H1 (cell line): Measurements from ENCODE around the gene KRTAP1-5. TPM values are rescaled to one million over a fixed set of nuclear protein-coding genes. Genes with fewer than 3 reads are reported as not detected.
A peak's percentile ranks its signal among the peaks of the same experiment; 100 is the strongest.

ENCODE experiments used
- CTCF ChIA-PET: fragments of 300-600 bp; sonication (Branson Sonifier 250); formaldehyde crosslinking; loops from one replicate; lab custom pipeline; 2021; ENCODE audit not compliant: partially characterized antibody; lab: Charles Lee
- POLR2A ChIA-PET: fragments of 300-600 bp; sonication (Branson Sonifier 250); formaldehyde crosslinking; loops from one replicate; lab custom pipeline; 2021; ENCODE audit warnings: inconsistent platforms; ENCODE audit not compliant: partially characterized antibody; lab: Charles Lee
- DNase-seq, 2 experiments: peaks; one replicate each; pipeline versions ENCODE4 v3.0.0 to v3.0.0-alpha.2; 2010 to 2022; ENCODE audit warnings: low spot score in 2 of 2, low read depth in 1 of 2, mixed read lengths in 1 of 2
- FAIRE-seq: peaks from 2 replicates; lab custom pipeline; 2011; peaks lifted over from hg19 to GRCh38; lab: Jason Lieb, UNC
- H2AFZ ChIP-seq: 2 replicates; pipeline ENCODE4 v1.8.1; 2012; ENCODE audit warnings: low read length, inconsistent platforms
- H2AK5ac ChIP-seq: 2 replicates; pipeline ENCODE4 v1.6.1; 2013; ENCODE audit warnings: low read depth, low read length
- H2BK120ac ChIP-seq: replicated peaks from 2 replicates; pipeline ENCODE3; 2013; ENCODE audit warnings: low read depth, low read length, inconsistent platforms
- H2BK12ac ChIP-seq: 2 replicates; pipeline ENCODE4 v1.6.1; 2013; ENCODE audit warnings: low read depth, low read length
- H2BK15ac ChIP-seq: 2 replicates; pipeline ENCODE4 v1.6.1; 2013; ENCODE audit warnings: low read length
- H2BK20ac ChIP-seq: 2 replicates; pipeline ENCODE4 v1.6.1; 2013; ENCODE audit warnings: low read length
- H2BK5ac ChIP-seq: 2 replicates; pipeline ENCODE4 v1.6.1; 2013; ENCODE audit warnings: low read depth, low read length
- H3K14ac ChIP-seq: 2 replicates; pipeline ENCODE4 v1.6.1; 2013; ENCODE audit warnings: inconsistent platforms; ENCODE audit not compliant: insufficient read length
- H3K18ac ChIP-seq: 2 replicates; pipeline ENCODE4 v1.6.1; 2013; ENCODE audit warnings: low read length; ENCODE audit errors: extremely low read depth
- H3K23ac ChIP-seq: 2 replicates; pipeline ENCODE4 v1.6.1; 2013; ENCODE audit warnings: inconsistent platforms; ENCODE audit not compliant: insufficient read length
- H3K23me2 ChIP-seq: 2 replicates; pipeline ENCODE4 v1.6.1; 2013; ENCODE audit warnings: low read depth, low read length
- H3K27ac ChIP-seq: 2 replicates; pipeline ENCODE4 v1.6.1; 2011; ENCODE audit warnings: low read depth, low read length, inconsistent platforms
- H3K27me3 ChIP-seq, 4 experiments: replicated peaks in 1 of 4; 1 replicate in 1 of 4; 2 replicates in 3 of 4; pipeline versions ENCODE4 v1.6.1 to v1.8.1; 2011 to 2013; ENCODE audit warnings: low read length in 3 of 4, mild to moderate bottlenecking in 3 of 4, inconsistent platforms in 2 of 4, mixed read lengths in 2 of 4, moderate library complexity in 1 of 4; ENCODE audit not compliant: control insufficient read depth in 3 of 4, insufficient read depth in 3 of 4; ENCODE audit errors: extremely low read depth in 1 of 4
- H3K36me3 ChIP-seq, 4 experiments: 2 replicates each; pipeline versions ENCODE4 v1.6.1 to v1.8.1; 2011 to 2013; ENCODE audit warnings: mild to moderate bottlenecking in 4 of 4, low read length in 3 of 4, moderate library complexity in 2 of 4, control low read depth in 1 of 4, inconsistent platforms in 1 of 4; ENCODE audit not compliant: insufficient read depth in 4 of 4, control insufficient read depth in 2 of 4
- H3K4ac ChIP-seq: replicated peaks from 2 replicates; pipeline ENCODE3; 2013; ENCODE audit warnings: low read length, low read depth, mixed read lengths, inconsistent platforms; ENCODE audit not compliant: insufficient read length
- H3K4me1 ChIP-seq, 4 experiments: replicated peaks in 1 of 4; 1 replicate in 1 of 4; 2 replicates in 3 of 4; pipeline versions ENCODE4 v1.6.1 to v1.8.1; 2011 to 2013; ENCODE audit warnings: low read length in 3 of 4, inconsistent platforms in 2 of 4, mixed read lengths in 1 of 4; ENCODE audit not compliant: insufficient read depth in 4 of 4, control insufficient read depth in 3 of 4
- H3K4me2 ChIP-seq, 2 experiments: 2 replicates each; pipeline versions ENCODE4 v1.6.1 to v1.8.1; 2011 to 2013; ENCODE audit warnings: low read depth in 2 of 2, low read length in 2 of 2, control low read depth in 1 of 2, inconsistent platforms in 1 of 2, mild to moderate bottlenecking in 1 of 2; ENCODE audit not compliant: insufficient read depth in 1 of 2
- H3K4me3 ChIP-seq, 4 experiments: fragments of 200-600, 300-600 bp in 1 of 4; sonication (generic), shearing (Covaris generic), sonication (Bioruptor Twin) in 1 of 4; 2 replicates each; pipeline versions ENCODE4 v1.5.1 to v1.8.1; 2011 to 2016; ENCODE audit warnings: low read length in 4 of 4, low read depth in 3 of 4, control low read depth in 2 of 4, inconsistent platforms in 2 of 4, mild to moderate bottlenecking in 2 of 4, mixed read lengths in 1 of 4, moderate library complexity in 1 of 4; ENCODE audit not compliant: insufficient read depth in 2 of 4; ENCODE audit errors: extremely low read depth in 1 of 4
- H3K56ac ChIP-seq: replicated peaks from 2 replicates; pipeline ENCODE3; 2013; ENCODE audit warnings: low read depth, mild to moderate bottlenecking, mixed read lengths, low read length, inconsistent platforms; ENCODE audit not compliant: insufficient read length
- H3K79me1 ChIP-seq: 2 replicates; pipeline ENCODE4 v1.6.1; 2013; ENCODE audit warnings: low read depth, low read length, control low read depth
- H3K79me2 ChIP-seq, 2 experiments: 2 replicates each; pipeline versions ENCODE4 v1.6.1 to v1.8.1; 2012 to 2013; ENCODE audit warnings: low read length in 2 of 2, mild to moderate bottlenecking in 2 of 2, inconsistent platforms in 1 of 2; ENCODE audit not compliant: insufficient read depth in 2 of 2, control insufficient read depth in 1 of 2
- H3K9ac ChIP-seq, 4 experiments: replicated peaks in 1 of 4; 1 replicate in 1 of 4; 2 replicates in 3 of 4; pipeline versions ENCODE4 v1.6.1 to v1.8.1; 2011 to 2013; ENCODE audit warnings: low read depth in 3 of 4, low read length in 3 of 4, control low read depth in 2 of 4, mild to moderate bottlenecking in 2 of 4, moderate library complexity in 2 of 4, inconsistent platforms in 1 of 4; ENCODE audit errors: extremely low read depth in 1 of 4
- H3K9me3 ChIP-seq, 2 experiments: 2 replicates each; pipeline versions ENCODE4 v1.6.1 to v1.8.1; 2012 to 2013; ENCODE audit warnings: mild to moderate bottlenecking in 2 of 2, moderate library complexity in 2 of 2, control low read depth in 1 of 2, inconsistent platforms in 1 of 2, low read depth in 1 of 2, low read length in 1 of 2, mixed read lengths in 1 of 2; ENCODE audit not compliant: insufficient read depth in 2 of 2
- H4K20me1 ChIP-seq, 2 experiments: replicated peaks in 1 of 2; 2 replicates each; pipeline versions ENCODE3 to v1.8.1; 2011 to 2013; ENCODE audit warnings: inconsistent platforms in 2 of 2, low read length in 2 of 2, mild to moderate bottlenecking in 1 of 2; ENCODE audit not compliant: insufficient read depth in 2 of 2, control insufficient read depth in 1 of 2
- H4K5ac ChIP-seq: 2 replicates; pipeline ENCODE4 v1.6.1; 2013; ENCODE audit warnings: low read length, low read depth, mixed read lengths, inconsistent platforms; ENCODE audit not compliant: insufficient read length
- H4K8ac ChIP-seq: 2 replicates; pipeline ENCODE4 v1.8.0; 2013; ENCODE audit warnings: mild to moderate bottlenecking, moderate library complexity, low read length, inconsistent platforms; ENCODE audit not compliant: insufficient read depth; ENCODE audit errors: extremely low read depth
- H4K91ac ChIP-seq: replicated peaks from 2 replicates; pipeline ENCODE3; 2013; ENCODE audit warnings: low read length, mixed read lengths, inconsistent platforms; ENCODE audit not compliant: insufficient read length
- CBX8 ChIP-seq: fragments of 300-800, 300-1000 bp; sonication (generic); IDR thresholded peaks from 2 replicates; pipeline ENCODE4 v1.7.1; 2016; ENCODE audit warnings: low read depth, low read length, borderline replicate concordance
- EZH2 ChIP-seq: fragments of 200-600 bp; sonication (generic); IDR thresholded peaks from 2 replicates; pipeline ENCODE4 v1.7.1; 2012; ENCODE audit warnings: low read depth, mild to moderate bottlenecking, moderate library complexity, low read length, inconsistent platforms; ENCODE audit not compliant: severe bottlenecking
- FOSL1 ChIP-seq: IDR thresholded peaks from 2 replicates; pipeline ENCODE4 v1.6.1; 2011; ENCODE audit warnings: mild to moderate bottlenecking, low read depth, low read length, moderate library complexity; ENCODE audit not compliant: insufficient read depth
- HDAC2 ChIP-seq, 2 experiments: fragments of 300-600 bp in 1 of 2; sonication (generic) in 1 of 2; IDR thresholded peaks; 2 replicates each; pipeline ENCODE4 v1.6.1; 2011 to 2012; ENCODE audit warnings: low read depth in 2 of 2, low read length in 2 of 2, mild to moderate bottlenecking in 2 of 2, moderate library complexity in 2 of 2, borderline replicate concordance in 1 of 2, inconsistent platforms in 1 of 2
- JUN ChIP-seq: IDR thresholded peaks from 2 replicates; pipeline ENCODE4 v1.6.1; 2011; ENCODE audit warnings: low read depth, mild to moderate bottlenecking, improper control_type of control experiment, low read length
- MAFK ChIP-seq: IDR thresholded peaks from 2 replicates; pipeline ENCODE4 v1.6.1; 2012; ENCODE audit warnings: low read depth, mild to moderate bottlenecking, improper control_type of control experiment, low read length
- SP2 ChIP-seq: IDR thresholded peaks from 2 replicates; pipeline ENCODE4 v1.6.1; 2012; ENCODE audit warnings: mild to moderate bottlenecking, low read length, inconsistent platforms
- SUZ12 ChIP-seq: fragments of 200-600 bp; sonication (generic); IDR thresholded peaks from 2 replicates; pipeline ENCODE4 v1.6.1; 2012; ENCODE audit warnings: mild to moderate bottlenecking, inconsistent platforms, low read length, moderate library complexity, mixed read lengths
- TBP ChIP-seq: IDR thresholded peaks from 2 replicates; pipeline ENCODE4 v1.6.1; 2011; ENCODE audit warnings: low read depth, low read length, improper control_type of control experiment
- TCF12 ChIP-seq: IDR thresholded peaks from 2 replicates; pipeline ENCODE4 v1.6.1; 2011; ENCODE audit warnings: low read depth, mild to moderate bottlenecking, low read length
- ZNF274 ChIP-seq: IDR thresholded peaks from 2 replicates; pipeline ENCODE4 v1.7.0; 2012; ENCODE audit warnings: low read length, borderline replicate concordance; ENCODE audit errors: extremely low read depth
- WGBS, 2 experiments: shearing (Covaris generic) in 1 of 2; methylation state at CpG; one replicate each; pipeline versions ENCODE4 v1.1.6 to v1.1.7; 2013 to 2015; ENCODE audit warnings: low lambda C conversion rate in 2 of 2, mixed read lengths in 2 of 2, inconsistent platforms in 1 of 2, low coverage in 1 of 2, missing lambda C conversion rate in 1 of 2; ENCODE audit not compliant: insufficient replicate concordance in 2 of 2, insufficient coverage in 1 of 2, insufficient read length in 1 of 2; ENCODE audit errors: extremely low coverage in 1 of 2, missing lambda C conversion rate in 1 of 2; 5-methylcytosine and 5-hydroxymethylcytosine counted together
- polyA plus RNA-seq, 7 experiments: library from polyadenylated mRNA; depleted of rRNA in 3 of 7; stranded (reverse) in 5 of 7; unstranded in 2 of 7; fragments of >200 nt in 5 of 7; fragments of 200-250 nt in 2 of 7; gene quantifications; 1 replicate in 5 of 7; 2 replicates in 1 of 7; 4 replicates in 1 of 7; pipeline versions ENCODE4 v1.2.1 to v1.2.3, GENCODE V29; 2011 to 2013; ENCODE audit warnings: missing spikeins in 2 of 7, mixed read lengths in 2 of 7
- total RNA-seq: library from RNA; stranded (reverse); fragmentation: NEBNext Ultra II Directional; extraction: Animal tissue kit (Norgen Biotek cat#: 25700); gene quantifications from 2 replicates; pipeline ENCODE4 v1.2.1, GENCODE V29; 2021
- TF ChIP-seq, protein P1 (sequence below): IDR thresholded peaks from 2 replicates; pipeline ENCODE4 v1.6.1; 2011; ENCODE audit warnings: low read length, improper control_type of control experiment
- TF ChIP-seq, protein P2 (sequence below): IDR thresholded peaks from 2 replicates; pipeline ENCODE4 v1.6.1; 2012; ENCODE audit warnings: inconsistent platforms

The KRTAP1-5 gene
- total and polyA plus RNA-seq, 2 of the 8 experiments (the other 6 are each of a cell fraction or from before 2014, with no cell fraction given), result not detected

DNA sequence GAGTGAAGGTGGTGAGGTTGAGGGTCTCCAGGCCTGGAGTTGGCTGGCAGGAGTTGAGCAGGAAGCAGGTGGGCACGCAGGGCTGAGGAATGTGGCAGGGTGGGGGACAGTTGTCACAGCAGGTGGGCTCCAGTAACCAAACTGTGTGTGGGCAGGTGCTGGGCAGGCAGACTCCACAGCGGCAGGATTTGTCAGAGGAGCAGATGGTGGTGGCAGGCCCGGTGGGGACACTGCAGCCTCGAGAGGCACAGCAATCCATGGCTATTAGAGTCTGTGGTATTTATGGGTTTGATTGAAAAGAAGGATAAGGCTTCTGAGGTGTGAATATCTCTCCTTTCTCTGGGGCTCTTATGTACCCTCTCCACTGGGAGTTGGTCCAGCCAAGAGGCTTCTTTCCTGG, 33.2 kb downstream of the KRTAP1-5 start, which contains the start of gene KRTAP3-3:
KRTAP3-3 (minus strand) TSS at position 326 of the 400 bp plus-strand sequence; CDS start at position 259, 67 bp downstream.
- H2BK5ac ChIP-seq, result no peak within 1 kb of the TSS
- no peak within 1 kb of the TSS for H3K56ac ChIP-seq
- H2AK5ac ChIP-seq, result no peak within 1 kb of the TSS
- no peak for FAIRE-seq
- WGBS, 2 experiments, result 83% methylated on average over 4 of the region's 4 CpGs; no CpG with 5 or more reads in 1 of the 2 experiments
- TF ChIP-seq MAFK, result no peak
- TF ChIP-seq TCF12, result no peak
- no peak for TF ChIP-seq JUN
- no peak for TF ChIP-seq FOSL1
- TF ChIP-seq, protein P1, sequence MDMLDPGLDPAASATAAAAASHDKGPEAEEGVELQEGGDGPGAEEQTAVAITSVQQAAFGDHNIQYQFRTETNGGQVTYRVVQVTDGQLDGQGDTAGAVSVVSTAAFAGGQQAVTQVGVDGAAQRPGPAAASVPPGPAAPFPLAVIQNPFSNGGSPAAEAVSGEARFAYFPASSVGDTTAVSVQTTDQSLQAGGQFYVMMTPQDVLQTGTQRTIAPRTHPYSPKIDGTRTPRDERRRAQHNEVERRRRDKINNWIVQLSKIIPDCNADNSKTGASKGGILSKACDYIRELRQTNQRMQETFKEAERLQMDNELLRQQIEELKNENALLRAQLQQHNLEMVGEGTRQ, result no peak
- TF ChIP-seq TBP, result no peak
- no peak for TF ChIP-seq CBX8
- TF ChIP-seq, protein P2, sequence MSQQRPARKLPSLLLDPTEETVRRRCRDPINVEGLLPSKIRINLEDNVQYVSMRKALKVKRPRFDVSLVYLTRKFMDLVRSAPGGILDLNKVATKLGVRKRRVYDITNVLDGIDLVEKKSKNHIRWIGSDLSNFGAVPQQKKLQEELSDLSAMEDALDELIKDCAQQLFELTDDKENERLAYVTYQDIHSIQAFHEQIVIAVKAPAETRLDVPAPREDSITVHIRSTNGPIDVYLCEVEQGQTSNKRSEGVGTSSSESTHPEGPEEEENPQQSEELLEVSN, result no peak
- TF ChIP-seq SP2, result no peak
- TF ChIP-seq SUZ12, result no peak
- TF ChIP-seq HDAC2 (IDR thresholded peaks at IDR 0.05; ENCODE audit: borderline replicate concordance in 1 of 2, low read depth in 2 of 2, low read length in 2 of 2), result no peak
- TF ChIP-seq EZH2, result no peak
- no peak for TF ChIP-seq ZNF274
- TF ChIP-seq, all 59 proteins: peak for 0
- Histone ChIP-seq H2BK120ac (no peak within 1 kb of the TSS), H3K18ac (no peak within 1 kb of the TSS), H2BK12ac (no peak within 1 kb of the TSS), H3K4ac (no peak within 1 kb of the TSS), H3K79me1 (no peaks in the 10 kb centered on the region), H4K8ac (no peak within 1 kb of the TSS), H3K23me2 (no peaks in the 10 kb centered on the region), H3K9me3 (no peaks in the 10 kb centered on the region), H4K20me1 (no peaks in the 10 kb centered on the region), H3K4me3 (no peak within 1 kb of the TSS), H3K4me2 (no peak within 1 kb of the TSS), H3K9ac (no peak within 1 kb of the TSS; a peak in 1 of 7 replicates), H3K27me3 (no peaks in the 10 kb centered on the region), H3K36me3 (no peaks in the 10 kb centered on the region), H3K23ac (no peak within 1 kb of the TSS), H3K4me1 (peaks cover 0 to 2% (median 0%) of the 10 kb centered on the region in 4 experiments; a peak in 2 of 7 replicates), H2AFZ (0 out of 2 replicates have a peak within 1 kb of the TSS, but pooled peaks have one; percentile 41), H4K91ac (no peak within 1 kb of the TSS), H2BK15ac (no peak within 1 kb of the TSS), H4K5ac (no peak within 1 kb of the TSS), H3K14ac (no peak within 1 kb of the TSS), H2BK20ac (no peak within 1 kb of the TSS), H3K79me2 (no peaks in the 10 kb centered on the region), H3K27ac (no peak within 1 kb of the TSS)
- ChIA-PET CTCF (no interaction called here), POLR2A (no interaction called here)
- DNase-seq, result no peak
